Spleen (tissue), 11 donors: ENCODE results near the gene MPZL2. TPM values are rescaled to one million over a fixed set of nuclear protein-coding genes. Genes with fewer than 3 reads are reported as not detected.
A peak's percentile ranks its signal among the peaks of the same experiment; 100 is the strongest.

Experiments used
- DNase-seq: peaks from one replicate; pipeline ENCODE4 v3.0.0-alpha.2; 2020
- H3K27ac ChIP-seq, 8 donors: fragments of 200-600 bp; sonication (generic) in 7 of 8; 1 replicate in 4 of 8; 2 replicates in 4 of 8; pipeline versions ENCODE4 v1.5.0 to v1.8.0; 2016 to 2021; ENCODE audit warnings: inconsistent platforms in 4 of 8, mild to moderate bottlenecking in 4 of 8, moderate library complexity in 1 of 8
- H3K27me3 ChIP-seq, 7 donors: fragments of 200-600 bp; sonication (generic) in 6 of 7; replicated peaks in 1 of 7; 1 replicate in 4 of 7; 2 replicates in 3 of 7; pipeline versions ENCODE4 v1.5.0 to v1.8.0; 2016 to 2021; ENCODE audit warnings: inconsistent platforms in 3 of 7, mild to moderate bottlenecking in 1 of 7
- H3K36me3 ChIP-seq, 6 donors: fragments of 200-600 bp; sonication (generic) in 5 of 6; 1 replicate in 4 of 6; 2 replicates in 2 of 6; pipeline versions ENCODE4 v1.5.0 to v1.8.0; 2016 to 2021; ENCODE audit warnings: inconsistent platforms in 2 of 6
- H3K4me1 ChIP-seq, 6 donors: fragments of 200-600 bp; sonication (generic) in 5 of 6; 1 replicate in 3 of 6; 2 replicates in 3 of 6; pipeline versions ENCODE4 v1.5.0 to v1.8.0; 2016 to 2021; ENCODE audit warnings: inconsistent platforms in 3 of 6
- H3K4me3 ChIP-seq, 8 donors: fragments of 200-600 bp; sonication (generic) in 7 of 8; 1 replicate in 4 of 8; 2 replicates in 4 of 8; pipeline versions ENCODE4 v1.5.0 to v1.8.0; 2016 to 2021; ENCODE audit warnings: inconsistent platforms in 4 of 8, mild to moderate bottlenecking in 4 of 8, moderate library complexity in 2 of 8
- H3K9me3 ChIP-seq, 8 donors: fragments of 200-600 bp; sonication (generic) in 7 of 8; 1 replicate in 4 of 8; 2 replicates in 4 of 8; pipeline versions ENCODE4 v1.5.0 to v1.8.0; 2016 to 2021; ENCODE audit warnings: inconsistent platforms in 4 of 8
- CTCF ChIP-seq, 11 experiments: fragments of 200-600 bp in 7 of 11; fragments of 450-650 bp in 4 of 11; sonication (generic) in 4 of 11; IDR thresholded peaks in 8 of 11; conservative IDR thresholded peaks in 3 of 11; 1 replicate in 7 of 11; 2 replicates in 4 of 11; pipeline versions ENCODE4 v1.4.0 to v1.8.0; 2016 to 2021; ENCODE audit warnings: antibody characterized with exemption in 11 of 11, inconsistent platforms in 4 of 11, mild to moderate bottlenecking in 1 of 11
- POLR2A ChIP-seq, 3 donors: fragments of 450-650 bp; IDR thresholded peaks; one replicate each; pipeline ENCODE4 v1.5.1; 2017; ENCODE audit warnings: antibody characterized with exemption in 3 of 3, mild to moderate bottlenecking in 1 of 3
- POLR2AphosphoS5 ChIP-seq, 3 donors: sonication (generic); formaldehyde crosslinking; IDR thresholded peaks; one replicate each; pipeline ENCODE4 v1.5.1; 2017; ENCODE audit warnings: antibody characterized with exemption in 3 of 3
- WGBS, 5 donors: extraction: QIAGEN DNeasy Blood & Tissue Kit in 3 of 5; methylation state at CpG; one replicate each; pipeline versions ENCODE4 v1.1.5 to v1.1.7; 2013 to 2018; 5-methylcytosine and 5-hydroxymethylcytosine counted together
- intact Hi-C: fragments of 100-400 bp; cut with DNase I; formaldehyde crosslinking; loops from one replicate; pipeline ENCODE4 v1.15.0; 2023; ENCODE audit warnings: low total_unique reads
- polyA plus RNA-seq, 3 donors: library from polyadenylated mRNA; stranded (reverse); fragments of 200-250 nt; gene quantifications; one replicate each; pipeline ENCODE4 v1.2.1, GENCODE V29; 2013
- total RNA-seq, 7 donors: library from RNA; depleted of rRNA in 3 of 7; stranded (reverse); fragments of >200 nt in 3 of 7; fragmentation: NEBNext Ultra II Directional in 4 of 7; extraction: Animal tissue kit (Norgen Biotek cat#: 25700) in 4 of 7; gene quantifications; one replicate each; pipeline versions ENCODE4 v1.1.0 to v1.2.1, GENCODE V29; 2016 to 2021
- donor health status: healthy with polysubstance abuse.
- donor health status: DM: no; HTN: no; CAD: no; lungs with moderate emphysema.
- donor health status: DM: no; HTN: no; CAD: no.
- donor health status: Bipolar disorder and iron deficiency.
- donor health status: healthy.
- donor health status: DM: no; HTN: no; CAD: no.
- donor health status: DM: yes; HTN: yes; CAD: no.

Gene MPZL2
- total and polyA plus RNA-seq, 10 donors: 1.6 to 18.4 (median 8.7) TPM

GRCh38 chr11:118212781-118213191 lies 51.3 kb downstream of the MPZL2 start:
- no peaks in the 10 kb centered on the region for H3K9me3 ChIP-seq
- DNase-seq: no peak
- H3K27me3 ChIP-seq: peaks cover 0 to 21% (median 0%) of the 10 kb centered on the region in 7 donors
- peak overlapping the region in 1 of 8 donors; percentile 30 for H3K4me3 ChIP-seq
- H3K36me3 ChIP-seq: peaks cover 0 to 40% (median 0%) of the 10 kb centered on the region in 6 donors
- H3K4me1 ChIP-seq: peaks cover 22 to 100% (median 54%) of the 10 kb centered on the region in 6 donors
- intact Hi-C loops: no loop called here
- WGBS, 5 donors: 31 to 61% (median 43%) methylated on average over 2 of the region's 2 CpGs
- TF ChIP-seq POLR2A (IDR thresholded peaks at IDR 0.05) (no peak), POLR2AphosphoS5 (IDR thresholded peaks at IDR 0.05) (no peak), CTCF (IDR thresholded peaks at IDR 0.05 in 8 of 11, conservative IDR thresholded peaks at IDR 0.05 in 3 of 11) (no peak)
- H3K27ac ChIP-seq: peak overlapping the region in 7 of 8 donors; percentile 9 to 88 (median 73)

DNA sequence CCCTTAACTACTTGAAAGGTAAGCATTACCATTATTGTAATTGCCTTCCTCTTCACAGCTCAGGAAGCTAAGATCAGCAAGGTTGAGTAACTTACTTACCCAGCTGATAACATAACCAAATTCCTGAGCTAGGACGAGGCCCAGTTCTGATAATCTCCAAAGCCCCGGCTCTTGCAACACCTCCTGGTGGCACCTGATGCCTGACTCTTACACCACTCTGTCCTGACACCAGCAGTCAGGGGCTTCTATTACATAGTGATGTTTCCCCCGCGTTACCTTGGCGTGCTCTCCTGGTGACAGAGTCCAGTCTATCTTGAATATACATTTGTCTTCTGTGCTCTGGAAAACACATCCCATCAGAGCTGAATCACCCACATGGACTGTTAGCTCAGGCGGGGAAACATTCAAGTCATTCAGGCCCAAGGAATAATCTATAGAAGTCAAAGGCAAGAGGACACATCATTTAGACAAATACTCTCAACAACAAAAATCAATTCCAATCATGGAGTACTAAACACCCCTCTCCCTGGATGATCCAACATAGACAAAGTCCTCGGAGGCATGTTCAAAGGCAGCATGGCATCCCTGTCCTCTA lies 51.9 kb downstream of the MPZL2 start:
- DNase-seq: no peak
- peaks cover 0 to 18% (median 0%) of the 10 kb centered on the region in 7 donors for H3K27me3 ChIP-seq

GRCh38 chr11:118211006-118211405 lies 53.1 kb downstream of the MPZL2 start:
- TF ChIP-seq CTCF (IDR thresholded peaks at IDR 0.05 in 8 of 11, conservative IDR thresholded peaks at IDR 0.05 in 3 of 11) (no peak), POLR2AphosphoS5 (IDR thresholded peaks at IDR 0.05) (no peak), POLR2A (IDR thresholded peaks at IDR 0.05) (no peak)
- intact Hi-C loops: no loop called here
- WGBS, 5 donors: 62 to 77% (median 72%) methylated on average over 6 of the region's 6 CpGs
- DNase-seq: no peak
- peaks cover 0 to 18% (median 0%) of the 10 kb centered on the region in 7 donors for H3K27me3 ChIP-seq
- peaks cover 22 to 100% (median 56%) of the 10 kb centered on the region in 6 donors for H3K4me1 ChIP-seq
- H3K4me3 ChIP-seq: no peak overlapping the region
- H3K36me3 ChIP-seq: peaks cover 0 to 41% (median 0%) of the 10 kb centered on the region in 6 donors
- H3K9me3 ChIP-seq: no peaks in the 10 kb centered on the region
- H3K27ac ChIP-seq: peak overlapping the region in 4 of 8 donors; percentile 52 to 88 (median 78)

More for the DNA sequence above, 51.9 kb downstream of the MPZL2 start:
- H3K36me3 ChIP-seq: peaks cover 0 to 40% (median 0%) of the 10 kb centered on the region in 6 donors
- peaks cover 22 to 100% (median 56%) of the 10 kb centered on the region in 6 donors for H3K4me1 ChIP-seq
- peak overlapping the region in 7 of 8 donors; percentile 9 to 88 (median 73) for H3K27ac ChIP-seq
- H3K9me3 ChIP-seq: no peaks in the 10 kb centered on the region
- 58 to 81% (median 66%) methylated on average over 7 of the region's 7 CpGs for WGBS, 5 donors
- no peak for TF ChIP-seq POLR2AphosphoS5 (IDR thresholded peaks at IDR 0.05)
- TF ChIP-seq CTCF (IDR thresholded peaks at IDR 0.05 in 8 of 11, conservative IDR thresholded peaks at IDR 0.05 in 3 of 11): no peak
- TF ChIP-seq POLR2A (IDR thresholded peaks at IDR 0.05): no peak
- intact Hi-C loops: no loop called here
- peak overlapping the region in 1 of 8 donors; percentile 30 for H3K4me3 ChIP-seq

DNA sequence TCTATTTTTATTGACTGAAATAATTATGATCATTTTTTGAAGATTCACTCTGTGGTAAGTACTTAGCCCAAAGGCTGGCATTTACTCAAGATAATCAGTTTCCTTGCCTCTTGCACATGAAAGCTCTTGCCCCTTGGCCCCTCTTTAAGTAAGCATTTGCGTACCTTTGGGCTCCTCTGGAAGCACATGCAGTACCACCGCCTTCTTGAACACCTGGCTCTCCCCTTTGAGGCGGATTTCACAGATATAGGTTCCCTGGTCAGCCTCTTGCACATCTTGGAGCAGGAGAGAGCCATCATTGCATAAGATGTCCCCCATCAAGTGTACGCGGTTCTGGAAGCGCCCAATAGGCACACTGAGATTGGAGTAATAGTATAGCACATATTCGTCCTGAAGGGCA lies 53.8 kb downstream of the MPZL2 start:
- H3K4me1 ChIP-seq: peaks cover 17 to 100% (median 52%) of the 10 kb centered on the region in 6 donors
- H3K36me3 ChIP-seq: peaks cover 0 to 47% (median 2%) of the 10 kb centered on the region in 6 donors
- H3K27ac ChIP-seq: peak overlapping the region in 4 of 8 donors; percentile 52 to 88 (median 78)
- no peak overlapping the region for H3K4me3 ChIP-seq
- peaks cover 0 to 18% (median 0%) of the 10 kb centered on the region in 7 donors for H3K27me3 ChIP-seq
- no peaks in the 10 kb centered on the region for H3K9me3 ChIP-seq
- intact Hi-C loops: no loop called here
- TF ChIP-seq CTCF (IDR thresholded peaks at IDR 0.05 in 8 of 11, conservative IDR thresholded peaks at IDR 0.05 in 3 of 11) (no peak), POLR2A (IDR thresholded peaks at IDR 0.05) (no peak), POLR2AphosphoS5 (IDR thresholded peaks at IDR 0.05) (no peak)
- DNase-seq: no peak
- WGBS, 5 donors: 89 to 93% (median 92%) methylated on average over 7 of the region's 7 CpGs
